Gastrocnemius medialis (tissue), 4 donors: ENCODE measurements around the gene TMEM88. TPM values are rescaled to one million over a fixed set of nuclear protein-coding genes. Genes with fewer than 3 reads are reported as not detected.

Source experiments
- ATAC-seq, 2 donors: fragments of 150-250 bp; one replicate each; pipeline ENCODE4 v1.9.1; 2016
- DNase-seq, 2 donors: peaks; one replicate each; pipeline ENCODE4 v3.0.0-alpha.2; 2019
- H3K27ac ChIP-seq, 4 donors: fragments of 200-600 bp; sonication (generic); 1 replicate in 1 of 4; 2 replicates in 3 of 4; pipeline ENCODE4 v1.5.1; 2016 to 2018; ENCODE audit warnings: mild to moderate bottlenecking in 2 of 4, moderate library complexity in 1 of 4
- H3K27me3 ChIP-seq, 3 donors: fragments of 200-600 bp; sonication (generic) in 2 of 3; 1 replicate in 1 of 3; 2 replicates in 2 of 3; pipeline versions ENCODE4 v1.5.1 to v1.6.0; 2016 to 2019; ENCODE audit warnings: mild to moderate bottlenecking in 1 of 3, moderate library complexity in 1 of 3
- H3K36me3 ChIP-seq, 2 donors: fragments of 200-600 bp; sonication (generic) in 1 of 2; one replicate each; pipeline ENCODE4 v1.5.1; 2017 to 2018
- H3K4me1 ChIP-seq, 2 donors: fragments of 200-600 bp; sonication (generic) in 1 of 2; one replicate each; pipeline ENCODE4 v1.5.1; 2016 to 2017; ENCODE audit warnings: mild to moderate bottlenecking in 2 of 2
- H3K4me3 ChIP-seq, 4 donors: fragments of 200-600 bp; sonication (generic) in 3 of 4; 1 replicate in 1 of 4; 2 replicates in 3 of 4; pipeline ENCODE4 v1.5.1; 2016 to 2019; ENCODE audit warnings: mild to moderate bottlenecking in 2 of 4
- H3K9me3 ChIP-seq, 3 donors: fragments of 200-600 bp; sonication (generic) in 2 of 3; 1 replicate in 1 of 3; 2 replicates in 2 of 3; pipeline ENCODE4 v1.5.1; 2016 to 2019
- CTCF ChIP-seq, 5 experiments: fragments of 450-650 bp in 3 of 5; fragments of 200-600 bp in 2 of 5; sonication (generic) in 2 of 5; IDR thresholded peaks in 4 of 5; conservative IDR thresholded peaks in 1 of 5; 1 replicate in 4 of 5; 2 replicates in 1 of 5; pipeline ENCODE4 v1.5.1; 2016 to 2019; ENCODE audit warnings: antibody characterized with exemption in 5 of 5, mild to moderate bottlenecking in 3 of 5, moderate library complexity in 3 of 5
- POLR2A ChIP-seq, 2 donors: fragments of 450-650 bp; IDR thresholded peaks; one replicate each; pipeline ENCODE4 v1.6.1; 2017; ENCODE audit warnings: antibody characterized with exemption in 2 of 2, mild to moderate bottlenecking in 2 of 2, moderate library complexity in 2 of 2
- in situ Hi-C, 4 donors: fragments of 200-750 bp; cut with MboI; loops; one replicate each; pipeline versions ENCODE4 v1.15.0 to v1.8.0; 2017; ENCODE audit warnings: low sequenced_read_pairs in 4 of 4
- intact Hi-C: fragments of 100-400 bp; cut with DNase I; formaldehyde crosslinking; loops from one replicate; pipeline ENCODE4 v1.15.1; 2023; ENCODE audit warnings: low total_unique reads
- total RNA-seq, 4 donors: library from RNA; depleted of rRNA; stranded (reverse); fragments of >200 nt; gene quantifications; one replicate each; pipeline versions ENCODE4 v1.1.0 to v1.2.3, GENCODE V29; 2016

Gene TMEM88
- total RNA-seq, 4 donors from 2014 or later = 18.8 to 56.8 (median 27.9) TPM

- H3K27me3 ChIP-seq = no peaks in the 10 kb centered on the region
- intact Hi-C loops = loop anchor here (1.0 to 5.0 kb wide), 3 partner anchors 28 to 165 kb away; no protein-coding TSS in a partner anchor
- ATAC-seq = no peak
- no peaks in the 10 kb centered on the region for H3K9me3 ChIP-seq
- TF ChIP-seq CTCF (IDR thresholded peaks at IDR 0.05 in 4 of 5, conservative IDR thresholded peaks at IDR 0.05 in 1 of 5) = no peak
- no peak for TF ChIP-seq POLR2A (IDR thresholded peaks at IDR 0.05)
- H3K4me1 ChIP-seq = no peaks in the 10 kb centered on the region
- H3K27ac ChIP-seq = no peak overlapping the region
- no peak overlapping the region for H3K4me3 ChIP-seq
- H3K36me3 ChIP-seq = no peaks in the 10 kb centered on the region
- in situ Hi-C loops = no loop called here
- no peak for DNase-seq
These were observed 31.3 kb upstream of the TMEM88 start for GRCh38 chr17:7823581-7824001.

GRCh38 chr17:7824021-7824924 lies 30.6 kb upstream of the TMEM88 start:
- H3K4me1 ChIP-seq = no peaks in the 10 kb centered on the region
- H3K9me3 ChIP-seq = no peaks in the 10 kb centered on the region
- in situ Hi-C loops (no loop called here), intact Hi-C loops (loop anchor here (5.0 kb wide), 1 partner anchor 82 kb away; no protein-coding TSS in a partner anchor)
- ATAC-seq (no peak), DNase-seq (no peak)
- no peak for TF ChIP-seq POLR2A (IDR thresholded peaks at IDR 0.05)
- TF ChIP-seq CTCF (IDR thresholded peaks at IDR 0.05 in 4 of 5, conservative IDR thresholded peaks at IDR 0.05 in 1 of 5) = no peak
- H3K27ac ChIP-seq = no peak overlapping the region
- H3K4me3 ChIP-seq = no peak overlapping the region
- H3K36me3 ChIP-seq = no peaks in the 10 kb centered on the region
- no peaks in the 10 kb centered on the region for H3K27me3 ChIP-seq

DNA sequence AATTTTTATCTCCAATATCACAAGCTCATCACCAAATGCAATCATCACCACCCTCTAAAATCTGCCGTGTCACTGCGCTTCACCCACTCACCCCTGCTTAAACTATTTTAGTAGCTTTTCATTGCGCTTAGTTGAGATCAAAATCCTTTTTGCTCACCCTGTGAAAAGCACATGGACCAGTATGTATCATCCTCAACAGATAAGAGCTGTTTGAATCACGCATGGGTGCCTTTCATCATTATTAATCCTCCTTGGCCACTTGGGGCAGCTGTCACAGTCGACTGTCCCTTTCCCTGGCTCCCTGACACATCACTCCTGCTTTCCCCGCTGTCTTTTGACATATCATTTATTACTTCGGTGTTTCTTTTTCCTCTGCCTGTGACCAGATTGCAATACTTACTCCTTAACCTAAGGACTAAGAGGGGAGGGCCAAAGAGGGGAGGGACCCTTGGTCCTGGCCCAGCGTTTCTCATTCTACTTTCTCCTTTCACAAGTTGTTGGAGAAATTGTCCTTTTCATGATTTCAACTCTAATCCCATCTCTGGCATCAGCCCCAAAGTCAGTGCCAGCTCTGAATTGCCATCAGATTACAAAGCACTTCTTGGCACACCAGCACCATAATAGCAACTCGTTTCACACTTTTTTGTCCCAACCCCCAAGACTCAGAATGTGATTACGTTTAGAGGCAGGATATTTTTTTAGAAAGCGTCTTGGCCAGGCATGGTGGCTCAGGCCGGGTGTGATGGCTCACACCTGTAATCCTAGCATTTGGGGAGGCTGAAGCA lies 29.5 kb upstream of the TMEM88 start:
- no peaks in the 10 kb centered on the region for H3K36me3 ChIP-seq
- peak in 1 of 2 donors; percentile 55 for ATAC-seq
- no peaks in the 10 kb centered on the region for H3K9me3 ChIP-seq
- H3K4me1 ChIP-seq = no peaks in the 10 kb centered on the region
- intact Hi-C loops (no loop called here), in situ Hi-C loops (no loop called here)
- no peak overlapping the region for H3K4me3 ChIP-seq
- H3K27ac ChIP-seq = no peak overlapping the region
- TF ChIP-seq POLR2A (IDR thresholded peaks at IDR 0.05) = no peak
- TF ChIP-seq CTCF (IDR thresholded peaks at IDR 0.05 in 4 of 5, conservative IDR thresholded peaks at IDR 0.05 in 1 of 5) = peak in 1 of 5 experiments; percentile 13
- H3K27me3 ChIP-seq = no peaks in the 10 kb centered on the region
- no peak for DNase-seq

DNA sequence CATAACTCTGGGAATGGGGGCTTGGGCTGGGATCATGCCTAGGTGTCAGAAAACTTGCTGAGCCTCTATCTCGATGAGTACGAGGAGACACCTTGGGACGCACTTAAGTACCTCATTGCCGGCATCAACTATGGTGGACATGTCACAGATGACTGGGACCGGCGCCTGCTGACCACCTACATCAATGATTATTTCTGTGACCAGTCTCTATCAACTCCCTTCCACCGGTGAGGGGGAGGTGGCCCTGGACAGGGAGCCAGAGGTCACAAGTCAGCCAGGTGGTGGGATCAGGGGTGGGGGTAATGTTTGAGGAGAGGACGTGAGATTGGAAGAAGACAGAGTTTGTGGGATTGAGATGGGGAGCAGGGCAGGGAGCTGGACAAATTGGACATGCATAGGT lies 24.2 kb upstream of the TMEM88 start:
- Histone ChIP-seq H3K27me3 (no peaks in the 10 kb centered on the region), H3K27ac (no peak overlapping the region)
- intact Hi-C loops = loop anchor here (5.0 to 10.0 kb wide), 3 partner anchors 203 to 816 kb away; partner anchors contain the start of genes ACADVL, DLG4, RNASEK and SAT2

More for the DNA sequence above, 24.2 kb upstream of the TMEM88 start:
- ATAC-seq (no peak), DNase-seq (no peak)
- H3K4me1 ChIP-seq = peaks cover 5% of the 10 kb centered on the region in 2 donors
- in situ Hi-C loops = no loop called here
- no peaks in the 10 kb centered on the region for H3K9me3 ChIP-seq
- no peak overlapping the region for H3K4me3 ChIP-seq
- TF ChIP-seq CTCF (IDR thresholded peaks at IDR 0.05 in 4 of 5, conservative IDR thresholded peaks at IDR 0.05 in 1 of 5) (no peak), POLR2A (IDR thresholded peaks at IDR 0.05) (no peak)
- no peaks in the 10 kb centered on the region for H3K36me3 ChIP-seq
